PFSK-1 (cell line): ENCODE measurements around the gene SNX17.

Experiments used
- FOXP2 ChIP-seq: optimal IDR thresholded peaks from 2 replicates; pipeline ENCODE3; 2011; ENCODE audit warnings: borderline replicate concordance, control low read depth, inconsistent platforms; ENCODE audit not compliant: insufficient read depth; ENCODE audit errors: extremely low read length, extremely low read depth
- POLR2AphosphoS5 ChIP-seq: IDR thresholded peaks from 2 replicates; pipeline ENCODE4 v1.6.1; 2012; ENCODE audit warnings: low read depth, mild to moderate bottlenecking, control low read depth, low read length, moderate library complexity
- REST ChIP-seq, 2 experiments: IDR thresholded peaks; 2 replicates each; pipeline versions ENCODE4 v1.6.1 to v1.8.0; 2011 to 2012; ENCODE audit warnings: low read depth in 2 of 2, low read length in 2 of 2, control low read depth in 1 of 2, inconsistent platforms in 1 of 2, mild to moderate bottlenecking in 1 of 2, moderate library complexity in 1 of 2; ENCODE audit not compliant: insufficient read depth in 1 of 2
- SIN3A ChIP-seq: IDR thresholded peaks from 2 replicates; pipeline ENCODE4 v1.6.1; 2012; ENCODE audit warnings: mild to moderate bottlenecking, low read length, moderate library complexity, borderline replicate concordance; ENCODE audit not compliant: insufficient read depth
- TAF1 ChIP-seq: IDR thresholded peaks from 2 replicates; pipeline ENCODE4 v1.6.1; 2012; ENCODE audit warnings: low read length, control low read depth, borderline replicate concordance; ENCODE audit not compliant: insufficient read depth

The SNX17 gene

GRCh38 chr2:27409321-27410073 is 39.1 kb downstream of the SNX17 start, which contains the start of gene PPM1G:
Gene PPM1G, minus strand, starts transcription at chr2:27409591. Its CDS starts 169 bp downstream, at chr2:27409422.
- TF ChIP-seq SIN3A (peak; percentile 78; the same call in 1 of the 2 replicates), REST (IDR thresholded peaks at IDR 0.05; ENCODE audit: insufficient read depth in 1 of 2, low read depth in 2 of 2, low read length in 2 of 2) (peak in 1 of 2 experiments; percentile 23; a peak in 1 of 4 replicates), TAF1 (peak; percentile 94; the same call in 1 of the 2 replicates), FOXP2 (peak; percentile 50), POLR2AphosphoS5 (peak; percentile 94)

- TF ChIP-seq TAF1 (no peak), POLR2AphosphoS5 (no peak), FOXP2 (no peak), SIN3A (no peak), REST (IDR thresholded peaks at IDR 0.05; ENCODE audit: insufficient read depth in 1 of 2, low read depth in 2 of 2, low read length in 2 of 2) (no peak)
Observed at GRCh38 chr2:27412419-27413152, 42.2 kb downstream of the SNX17 start.

- no peak for TF ChIP-seq TAF1
- no peak for TF ChIP-seq FOXP2
- no peak for TF ChIP-seq REST (IDR thresholded peaks at IDR 0.05; ENCODE audit: insufficient read depth in 1 of 2, low read depth in 2 of 2, low read length in 2 of 2)
- TF ChIP-seq POLR2AphosphoS5: no peak
- TF ChIP-seq SIN3A: no peak
Observed at GRCh38 chr2:27416151-27416550, 45.7 kb downstream of the SNX17 start.

- TF ChIP-seq REST (IDR thresholded peaks at IDR 0.05; ENCODE audit: insufficient read depth in 1 of 2, low read depth in 2 of 2, low read length in 2 of 2): no peak
- no peak for TF ChIP-seq SIN3A
- TF ChIP-seq POLR2AphosphoS5: no peak
- TF ChIP-seq TAF1: no peak
- TF ChIP-seq FOXP2: no peak
Observed at GRCh38 chr2:27420996-27421395, 50.6 kb downstream of the SNX17 start.
